HepG2 (cell line): ENCODE results near the gene PEX11G. TPM values are rescaled to one million over a fixed set of nuclear protein-coding genes. Genes with fewer than 3 reads are reported as not detected.

Experiments used
- CC2D1A ChIP-seq: sonication (generic); formaldehyde crosslinking; IDR thresholded peaks from 2 replicates; pipeline ENCODE4 v1.8.1; 2023; ENCODE audit warnings: mild to moderate bottlenecking, missing genetic modification reagents
- DNMT1 ChIP-seq: sonication (generic); formaldehyde crosslinking; IDR thresholded peaks from 2 replicates; pipeline ENCODE4 v1.5.1; 2020; ENCODE audit warnings: mild to moderate bottlenecking, missing genetic modification reagents
- POLR2A ChIP-seq, 2 experiments: IDR thresholded peaks; 2 replicates each; pipeline ENCODE4 v1.6.1; 2011; ENCODE audit warnings: low read depth in 2 of 2, low read length in 2 of 2, mild to moderate bottlenecking in 1 of 2, moderate library complexity in 1 of 2; ENCODE audit not compliant: insufficient read depth in 1 of 2
- SETDB1 ChIP-seq: sonication (generic); formaldehyde crosslinking; IDR thresholded peaks from 2 replicates; pipeline ENCODE4 v1.5.1; 2020; ENCODE audit warnings: missing genetic modification reagents, mild to moderate bottlenecking, borderline replicate concordance
- SRF ChIP-seq: IDR thresholded peaks from 2 replicates; pipeline ENCODE4 v1.6.1; 2011; ENCODE audit warnings: mild to moderate bottlenecking, low read depth, low read length, moderate library complexity
- ZBTB7A ChIP-seq: sonication (generic); formaldehyde crosslinking; IDR thresholded peaks from 2 replicates; pipeline ENCODE4 v1.8.0; 2022; ENCODE audit warnings: mild to moderate bottlenecking, missing genetic modification reagents
- ZBTB7B ChIP-seq: sonication (generic); formaldehyde crosslinking; IDR thresholded peaks from 2 replicates; pipeline ENCODE4 v1.4.0; 2020; ENCODE audit warnings: missing genetic modification reagents
- ZFP62 ChIP-seq: sonication (generic); formaldehyde crosslinking; IDR thresholded peaks from 2 replicates; pipeline ENCODE4 v1.4.0; 2020; ENCODE audit warnings: missing genetic modification reagents
- ZNF124 ChIP-seq: sonication (generic); formaldehyde crosslinking; IDR thresholded peaks from 2 replicates; pipeline ENCODE4 v1.4.0; 2020; ENCODE audit warnings: missing genetic modification reagents
- ZNF17 ChIP-seq: sonication (generic); formaldehyde crosslinking; IDR thresholded peaks from 2 replicates; pipeline ENCODE4 v1.5.0; 2020; ENCODE audit warnings: mild to moderate bottlenecking, missing genetic modification reagents
- ZNF232 ChIP-seq: sonication (generic); formaldehyde crosslinking; IDR thresholded peaks from 2 replicates; pipeline ENCODE4 v1.4.0; 2020; ENCODE audit warnings: missing genetic modification reagents, borderline replicate concordance
- ZNF350 ChIP-seq: sonication (generic); formaldehyde crosslinking; IDR thresholded peaks from 2 replicates; pipeline ENCODE4 v1.4.0; 2020; ENCODE audit warnings: mild to moderate bottlenecking, low read depth, missing genetic modification reagents, borderline replicate concordance
- ZNF556 ChIP-seq: sonication (generic); formaldehyde crosslinking; IDR thresholded peaks from 2 replicates; pipeline ENCODE4 v1.4.0; 2020; ENCODE audit warnings: mild to moderate bottlenecking, missing genetic modification reagents, borderline replicate concordance
- ZNF609 ChIP-seq: sonication (generic); formaldehyde crosslinking; IDR thresholded peaks from 2 replicates; pipeline ENCODE4 v1.4.0; 2020; ENCODE audit warnings: mild to moderate bottlenecking, missing genetic modification reagents, borderline replicate concordance
- ZNF747 ChIP-seq: sonication (generic); formaldehyde crosslinking; IDR thresholded peaks from 2 replicates; pipeline ENCODE4 v1.8.1; 2023; ENCODE audit warnings: missing genetic modification reagents, mild to moderate bottlenecking, borderline replicate concordance
- ZNF782 ChIP-seq: sonication (generic); formaldehyde crosslinking; IDR thresholded peaks from 2 replicates; pipeline ENCODE4 v1.4.0; 2020; ENCODE audit warnings: missing genetic modification reagents, mild to moderate bottlenecking, borderline replicate concordance
- polyA plus RNA-seq, 8 experiments: library from polyadenylated mRNA; depleted of rRNA in 3 of 8; stranded (reverse) in 7 of 8; unstranded in 1 of 8; fragments of >200 nt; fragmentation: Illumina TruSeq in 4 of 8; extraction: Trizol in 4 of 8; gene quantifications; 2 replicates each; pipeline versions ENCODE4 v1.2.1 to v1.2.3, GENCODE V29; 2011 to 2016; ENCODE audit warnings: low read depth in 4 of 8, missing spikeins in 1 of 8, mixed read lengths in 1 of 8; ENCODE audit not compliant: insufficient read depth in 1 of 8
- total RNA-seq, 5 experiments: library from RNA; depleted of rRNA; stranded (reverse); fragments of >200 nt; fragmentation: Illumina TruSeq; extraction: Trizol; gene quantifications; 2 replicates each; pipeline ENCODE4 v1.2.3, GENCODE V29; 2016; ENCODE audit warnings: low read depth in 1 of 5
- TF ChIP-seq, protein P1 (sequence below): sonication (generic); formaldehyde crosslinking; IDR thresholded peaks from 2 replicates; pipeline ENCODE4 v1.8.0; 2023; ENCODE audit warnings: mild to moderate bottlenecking, missing genetic modification reagents
- TF ChIP-seq, protein P2 (sequence below), 2 experiments: sonication (generic) in 1 of 2; formaldehyde crosslinking in 1 of 2; IDR thresholded peaks; 2 replicates each; pipeline versions ENCODE4 v1.4.0 to v1.6.1; 2018 to 2020; ENCODE audit warnings: missing genetic modification reagents in 2 of 2, borderline replicate concordance in 1 of 2, low read depth in 1 of 2, mild to moderate bottlenecking in 1 of 2, missing biosample characterization in 1 of 2

The PEX11G gene
- total and polyA plus RNA-seq, 2 of the 13 experiments (the other 11 are each of a cell fraction or from before 2014, with no cell fraction given): not detected

DNA sequence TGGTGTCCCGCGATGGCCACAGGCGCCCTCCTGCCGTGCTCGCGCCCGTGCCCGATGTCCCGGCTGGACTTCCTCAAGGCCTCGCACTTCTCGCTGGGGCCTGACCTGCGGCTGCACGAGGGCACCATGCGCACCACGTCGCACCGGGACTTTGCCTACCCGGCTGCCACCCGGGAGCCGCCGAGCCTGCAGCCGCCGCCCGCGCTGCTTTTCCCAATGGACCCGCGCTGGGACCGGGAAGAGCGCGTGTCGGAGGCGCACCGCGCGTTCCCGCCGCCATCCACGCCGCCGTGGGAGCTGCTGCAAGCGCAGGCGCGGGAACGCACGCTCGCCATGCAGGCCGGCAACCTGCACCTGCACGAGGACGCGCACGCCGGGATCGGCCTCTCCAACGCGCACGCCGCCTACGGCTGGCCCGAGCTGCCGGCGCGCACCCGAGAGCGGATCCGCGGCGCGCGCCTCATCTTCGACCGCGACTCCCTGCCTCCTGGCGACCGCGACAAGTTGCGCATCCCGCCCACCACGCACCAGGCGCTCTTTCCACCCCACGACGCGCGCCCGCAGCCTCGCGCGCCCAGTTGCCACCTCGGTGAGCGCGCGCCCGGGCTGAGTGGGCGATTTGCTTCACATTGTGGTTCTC lies 12.1 kb upstream of the PEX11G start (continued):
- TF ChIP-seq ZNF782 (CRISPR knock-in tag): no peak
- TF ChIP-seq SETDB1 (CRISPR knock-in tag): no peak
- peak; percentile 89; the same call in 1 of the 2 replicates for TF ChIP-seq DNMT1
- no peak for TF ChIP-seq CC2D1A (CRISPR knock-in tag)
- TF ChIP-seq ZFP62 (CRISPR knock-in tag): no peak
- 0 out of 2 replicates have a peak, but pooled peaks have one; percentile 47 for TF ChIP-seq ZNF232 (CRISPR knock-in tag)
- TF ChIP-seq, protein P1, sequence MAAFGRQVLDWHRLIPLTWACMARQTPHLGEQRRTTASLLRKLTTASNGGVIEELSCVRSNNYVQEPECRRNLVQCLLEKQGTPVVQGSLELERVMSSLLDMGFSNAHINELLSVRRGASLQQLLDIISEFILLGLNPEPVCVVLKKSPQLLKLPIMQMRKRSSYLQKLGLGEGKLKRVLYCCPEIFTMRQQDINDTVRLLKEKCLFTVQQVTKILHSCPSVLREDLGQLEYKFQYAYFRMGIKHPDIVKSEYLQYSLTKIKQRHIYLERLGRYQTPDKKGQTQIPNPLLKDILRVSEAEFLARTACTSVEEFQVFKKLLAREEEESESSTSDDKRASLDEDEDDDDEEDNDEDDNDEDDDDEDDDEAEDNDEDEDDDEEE (CRISPR knock-in tag): peak; percentile 70; the same call in 1 of the 2 replicates
- TF ChIP-seq POLR2A (IDR thresholded peaks at IDR 0.05; ENCODE audit: insufficient read depth in 1 of 2, low read depth in 2 of 2, low read length in 2 of 2): no peak; a peak in 1 of 4 replicates
- no peak for TF ChIP-seq ZNF609 (CRISPR knock-in tag)
- TF ChIP-seq ZBTB7B (CRISPR knock-in tag): no peak
- TF ChIP-seq ZNF124: no peak; the same call in 1 of the 2 replicates
- peak; percentile 61; the same call in 1 of the 2 replicates for TF ChIP-seq ZNF556 (CRISPR knock-in tag)
- no peak for TF ChIP-seq ZNF350
- TF ChIP-seq SRF: no peak
- TF ChIP-seq, protein P2, sequence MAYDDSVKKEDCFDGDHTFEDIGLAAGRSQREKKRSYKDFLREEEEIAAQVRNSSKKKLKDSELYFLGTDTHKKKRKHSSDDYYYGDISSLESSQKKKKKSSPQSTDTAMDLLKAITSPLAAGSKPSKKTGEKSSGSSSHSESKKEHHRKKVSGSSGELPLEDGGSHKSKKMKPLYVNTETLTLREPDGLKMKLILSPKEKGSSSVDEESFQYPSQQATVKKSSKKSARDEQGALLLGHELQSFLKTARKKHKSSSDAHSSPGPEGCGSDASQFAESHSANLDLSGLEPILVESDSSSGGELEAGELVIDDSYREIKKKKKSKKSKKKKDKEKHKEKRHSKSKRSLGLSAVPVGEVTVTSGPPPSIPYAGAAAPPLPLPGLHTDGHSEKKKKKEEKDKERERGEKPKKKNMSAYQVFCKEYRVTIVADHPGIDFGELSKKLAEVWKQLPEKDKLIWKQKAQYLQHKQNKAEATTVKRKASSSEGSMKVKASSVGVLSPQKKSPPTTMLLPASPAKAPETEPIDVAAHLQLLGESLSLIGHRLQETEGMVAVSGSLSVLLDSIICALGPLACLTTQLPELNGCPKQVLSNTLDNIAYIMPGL (CRISPR knock-in tag; IDR thresholded peaks at IDR 0.05; ENCODE audit: borderline replicate concordance in 1 of 2, low read depth in 1 of 2): no peak
- TF ChIP-seq ZBTB7A (CRISPR knock-in tag): peak; percentile 81
- no peak for TF ChIP-seq ZNF747 (CRISPR knock-in tag)
- TF ChIP-seq ZNF17 (CRISPR knock-in tag): no peak
